Amniotic epithelial cell (primary cell): ENCODE results near the gene GIPC2.
"Not testable (repeated sequence)": the region's sequence is repeated elsewhere in the genome, so short reads cannot be mapped to it uniquely, and the experiment has no call there.

Experiments used
- DNase-seq: peaks from one replicate; pipeline ENCODE4 v3.0.0-alpha.2; 2010; ENCODE audit warnings: low read depth

The GIPC2 gene

DNA sequence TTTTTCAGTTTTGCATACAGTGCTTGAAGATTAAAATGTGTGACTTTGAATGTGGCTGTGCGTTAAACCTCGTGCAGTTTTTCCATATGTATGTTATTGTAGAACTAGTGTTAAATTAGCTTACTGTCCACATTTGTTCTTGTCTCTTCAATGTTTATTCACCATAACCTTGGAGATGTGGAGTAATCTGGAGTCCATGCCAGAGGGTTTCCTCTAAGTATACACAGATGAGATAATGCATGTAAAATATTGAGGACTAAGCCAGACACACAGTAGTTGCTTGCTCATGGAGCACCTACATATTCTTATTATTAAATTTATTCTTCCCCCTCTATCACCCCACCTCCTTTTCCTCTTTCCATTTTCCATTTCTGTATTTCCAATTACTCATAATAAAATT is 7.7 kb upstream of the GIPC2 start:
- DNase-seq, result peak; percentile 66

DNA sequence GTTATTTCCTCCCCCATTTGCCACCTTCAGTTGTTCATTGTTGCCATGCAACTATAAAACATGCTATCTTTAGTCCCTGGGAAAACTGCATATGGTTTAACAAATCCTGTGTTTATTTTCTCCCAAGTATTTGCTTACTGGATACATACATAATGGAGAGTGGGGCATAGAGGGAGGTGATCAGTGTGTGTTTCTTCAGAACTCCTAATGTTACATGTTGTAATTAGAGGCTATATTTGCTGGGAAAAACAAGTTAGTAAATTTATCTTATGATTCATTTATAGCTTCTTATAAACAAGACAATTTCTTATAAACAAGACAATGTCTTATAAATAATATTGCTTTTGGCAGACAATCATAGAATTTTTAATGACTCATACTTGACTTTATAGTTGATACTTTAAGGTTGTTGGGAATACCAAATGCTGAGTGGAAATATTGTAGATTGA is 7.3 kb upstream of the GIPC2 start:
- peak; percentile 63 for DNase-seq

- DNase-seq, result no peak
Measured at GRCh38 chr1:78040484-78041089, 5.2 kb upstream of the GIPC2 start.

- no peak for DNase-seq
Measured at GRCh38 chr1:78043436-78043835, 2.3 kb upstream of the GIPC2 start.

DNA sequence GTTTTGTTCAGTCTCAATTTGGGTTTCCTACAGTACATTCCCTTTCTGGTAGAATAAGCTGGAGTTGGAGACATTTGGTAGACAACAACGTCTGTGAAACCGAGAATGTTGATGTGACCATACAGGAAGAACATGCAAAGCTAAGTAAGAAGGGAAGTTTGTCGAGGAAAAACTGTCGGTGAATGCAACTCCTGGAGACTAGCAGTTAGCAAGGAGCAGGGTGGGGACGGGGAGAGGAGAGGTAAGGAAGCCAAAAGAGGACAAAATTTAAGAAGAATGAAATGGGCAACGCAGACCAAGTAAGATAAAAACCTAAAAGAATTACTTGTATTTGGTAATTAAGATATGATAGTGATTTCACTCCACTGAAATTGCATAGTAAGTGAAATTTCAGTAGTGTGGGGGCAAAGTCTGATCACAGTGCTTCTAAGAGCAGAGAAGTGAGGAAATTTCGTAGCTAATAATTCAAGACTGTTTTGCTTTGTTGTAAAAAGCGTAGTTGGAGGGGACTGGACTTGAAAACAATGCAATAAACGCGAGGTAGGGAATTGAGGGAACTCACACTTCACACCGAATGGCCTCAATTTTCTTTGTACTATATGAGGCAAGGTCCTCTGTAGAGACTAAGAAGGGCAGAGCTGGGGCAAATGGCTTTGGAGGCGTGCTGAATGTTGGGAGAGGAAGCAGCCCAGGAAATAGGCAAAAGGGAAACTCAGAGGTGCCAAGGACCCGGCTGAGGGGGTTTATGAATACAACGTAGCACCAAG is 787 bp upstream of the GIPC2 start:
- DNase-seq, result no peak

- DNase-seq, result no peak
Measured at GRCh38 chr1:78045563-78045925, 222 bp upstream of the GIPC2 start.

DNA sequence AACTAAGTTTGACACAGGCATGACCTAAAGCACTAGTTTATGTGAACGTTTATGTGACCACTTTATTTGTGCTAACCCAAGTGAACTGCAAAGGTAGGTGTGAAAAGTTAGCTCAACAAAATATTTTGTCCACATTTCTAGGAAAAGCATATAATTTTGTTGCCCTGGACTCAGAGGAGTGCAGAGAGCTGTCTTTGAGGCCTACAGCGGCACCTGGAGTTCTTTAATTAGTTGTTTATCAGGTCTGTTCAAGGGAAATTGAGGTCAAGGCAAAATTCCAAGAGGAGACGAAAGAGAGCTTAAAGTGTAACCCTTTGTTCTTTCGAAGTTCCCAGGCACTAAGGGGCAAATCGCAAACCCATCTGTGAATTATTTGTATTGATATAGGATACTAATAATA is 1.3 kb downstream of the GIPC2 start:
- DNase-seq, result no peak

- no peak for DNase-seq
Measured at GRCh38 chr1:78047631-78048030, 1.9 kb downstream of the GIPC2 start.

GRCh38 chr1:78048446-78048845 is 2.7 kb downstream of the GIPC2 start:
- no peak for DNase-seq

GRCh38 chr1:78049396-78049795 is 3.6 kb downstream of the GIPC2 start:
- no peak for DNase-seq

DNA sequence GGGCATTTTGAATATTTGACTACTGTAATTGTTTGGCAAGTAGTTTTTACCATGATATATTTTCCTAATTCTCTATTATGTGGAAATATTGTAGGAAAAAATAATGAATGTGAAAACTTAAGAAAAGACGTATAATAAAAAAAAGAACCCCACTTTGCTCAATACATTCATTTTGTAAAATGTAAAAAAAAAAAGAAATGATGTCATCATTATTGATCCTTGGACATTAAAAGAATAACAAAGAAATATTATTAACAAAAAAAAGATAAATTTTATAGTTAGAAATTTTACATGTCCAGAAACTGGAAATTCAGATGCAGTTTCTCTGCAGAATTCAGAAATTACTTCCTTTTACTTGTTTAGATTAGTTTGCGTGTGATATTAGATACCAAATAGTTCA is 5.2 kb downstream of the GIPC2 start:
- no peak for DNase-seq

GRCh38 chr1:78052685-78053405 is 7.1 kb downstream of the GIPC2 start:
- no peak for DNase-seq

DNA sequence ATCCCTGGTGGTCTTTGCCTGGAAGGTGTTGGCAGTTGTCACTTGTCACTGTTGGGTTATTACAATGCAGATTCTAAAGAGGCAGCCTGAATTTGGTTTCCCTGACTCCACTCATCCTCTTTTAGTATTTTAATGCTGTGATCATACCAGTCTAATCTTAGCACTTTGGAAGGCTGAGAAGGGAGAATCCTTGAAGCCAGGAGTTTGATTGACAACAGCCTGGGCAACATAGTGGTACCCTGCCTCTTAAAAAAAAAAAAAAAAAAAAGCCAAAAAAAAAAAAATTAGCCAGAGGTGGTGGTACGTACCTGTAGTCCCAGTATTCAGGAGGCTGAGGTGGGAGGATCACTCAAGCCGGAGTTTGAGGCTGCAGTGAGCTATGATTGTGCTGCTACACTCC is 7.7 kb downstream of the GIPC2 start:
- DNase-seq, result no peak

DNA sequence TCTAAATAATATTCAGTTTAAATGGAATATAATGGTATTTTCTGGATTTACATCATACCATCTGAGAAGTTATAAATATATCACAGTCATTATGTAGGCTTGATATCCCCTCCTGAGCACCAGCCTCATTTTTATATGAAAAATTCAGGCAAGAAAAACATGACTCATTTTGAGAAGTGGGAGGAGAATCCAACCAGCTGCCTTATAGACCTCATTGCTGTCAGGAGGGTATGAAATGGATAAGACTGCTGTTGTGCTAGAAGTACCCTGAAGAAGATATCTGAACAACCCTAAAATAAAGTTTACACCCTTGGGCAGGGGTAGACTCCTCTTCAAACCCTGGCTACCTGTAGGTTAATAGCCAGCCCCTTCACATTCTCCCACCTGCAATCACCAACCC is 8.8 kb downstream of the GIPC2 start:
- DNase-seq, result peak; percentile 20

- DNase-seq, result no peak
Measured at GRCh38 chr1:78054972-78055371, 9.2 kb downstream of the GIPC2 start.

DNA sequence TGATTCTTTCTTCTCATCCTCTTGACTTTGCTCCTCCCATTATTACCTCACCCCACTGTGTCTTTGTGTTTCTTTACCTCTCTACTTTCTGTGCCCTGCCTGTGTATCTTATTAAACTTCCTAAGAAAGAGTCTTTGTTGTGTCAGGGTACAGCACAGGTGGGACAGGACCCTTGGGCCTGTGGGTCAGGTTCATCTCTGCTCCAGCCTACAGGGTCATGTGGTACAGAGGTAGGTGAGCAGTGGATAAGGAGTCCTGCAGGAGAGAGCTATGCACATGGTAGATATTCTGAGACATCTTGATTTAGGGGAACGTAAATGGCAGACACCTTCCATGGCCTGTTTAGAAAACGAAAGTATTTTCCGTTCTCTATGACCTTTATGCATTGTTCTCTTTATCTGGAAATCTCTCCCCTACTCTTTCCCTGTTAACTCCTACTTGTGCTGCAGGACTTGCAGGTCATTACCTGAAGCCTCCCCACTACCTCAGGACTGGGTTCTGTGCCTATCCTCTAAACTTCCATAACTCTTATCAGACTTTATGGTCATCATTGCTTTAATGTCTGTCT is 9.9 kb downstream of the GIPC2 start:
- DNase-seq, result no peak

- DNase-seq, result no peak
Measured at GRCh38 chr1:78058670-78059069, 12.9 kb downstream of the GIPC2 start.

GRCh38 chr1:78060857-78061563 is 15.2 kb downstream of the GIPC2 start:
- no peak for DNase-seq

DNA sequence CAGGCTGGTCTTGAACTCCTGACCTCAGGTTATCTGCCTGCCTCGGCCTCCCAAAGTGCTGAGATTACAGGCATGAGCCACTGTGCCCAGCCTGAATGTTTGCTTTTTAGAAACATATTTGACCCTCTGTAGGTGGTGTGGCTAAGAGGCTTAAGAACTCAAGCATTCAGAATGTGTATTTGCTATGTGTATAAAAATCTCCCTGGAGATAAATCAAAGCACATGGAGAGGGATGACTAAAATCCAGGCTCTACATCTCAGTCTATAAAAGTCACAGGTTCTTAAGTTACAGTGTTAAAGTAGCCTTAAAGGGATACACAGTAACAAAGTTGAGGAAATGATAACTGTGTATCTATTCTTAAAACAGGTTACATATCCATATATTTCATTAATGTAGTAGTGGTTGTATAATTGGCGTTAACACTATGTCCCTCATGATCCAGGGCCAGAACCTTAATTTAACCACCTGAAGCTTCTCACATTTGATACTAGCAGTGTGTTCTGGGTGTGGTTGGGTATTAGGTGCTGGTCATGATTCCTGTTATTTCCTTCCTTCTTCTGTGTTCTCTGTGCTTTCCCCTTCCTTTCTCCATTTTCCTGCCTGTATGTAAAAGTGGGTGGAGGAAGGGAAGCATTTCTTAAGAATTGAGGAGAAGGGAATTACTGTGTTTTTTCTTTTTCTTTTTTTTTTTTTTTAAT is 16.2 kb downstream of the GIPC2 start:
- DNase-seq, result peak; percentile 49

DNA sequence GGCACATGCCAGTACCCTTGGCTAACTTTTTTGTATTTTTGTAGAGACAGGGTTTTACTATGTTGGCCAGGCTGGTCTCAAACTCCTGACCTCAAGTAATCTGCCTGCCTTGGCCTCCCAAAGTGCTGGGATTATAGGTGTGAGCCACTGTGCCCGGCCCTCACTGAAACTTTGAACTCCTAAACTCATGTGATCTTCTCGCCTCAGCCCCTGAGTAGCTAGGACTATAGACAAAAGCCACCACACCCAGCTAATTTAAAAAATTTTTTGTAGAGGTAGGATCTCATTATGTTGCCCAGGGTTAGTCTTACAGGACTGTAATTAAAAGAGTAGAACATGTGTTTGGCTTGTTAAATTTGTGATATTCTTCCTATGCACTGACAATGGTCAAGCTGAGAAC is 19.1 kb downstream of the GIPC2 start:
- not testable (repeated sequence) for DNase-seq

GRCh38 chr1:78068681-78069283 is 23.0 kb downstream of the GIPC2 start:
- DNase-seq, result no peak
